ENCODE data around the gene NAA40.
A peak's percentile ranks its signal among the peaks of the same experiment; 100 is the strongest.

Gene NAA40

DNA sequence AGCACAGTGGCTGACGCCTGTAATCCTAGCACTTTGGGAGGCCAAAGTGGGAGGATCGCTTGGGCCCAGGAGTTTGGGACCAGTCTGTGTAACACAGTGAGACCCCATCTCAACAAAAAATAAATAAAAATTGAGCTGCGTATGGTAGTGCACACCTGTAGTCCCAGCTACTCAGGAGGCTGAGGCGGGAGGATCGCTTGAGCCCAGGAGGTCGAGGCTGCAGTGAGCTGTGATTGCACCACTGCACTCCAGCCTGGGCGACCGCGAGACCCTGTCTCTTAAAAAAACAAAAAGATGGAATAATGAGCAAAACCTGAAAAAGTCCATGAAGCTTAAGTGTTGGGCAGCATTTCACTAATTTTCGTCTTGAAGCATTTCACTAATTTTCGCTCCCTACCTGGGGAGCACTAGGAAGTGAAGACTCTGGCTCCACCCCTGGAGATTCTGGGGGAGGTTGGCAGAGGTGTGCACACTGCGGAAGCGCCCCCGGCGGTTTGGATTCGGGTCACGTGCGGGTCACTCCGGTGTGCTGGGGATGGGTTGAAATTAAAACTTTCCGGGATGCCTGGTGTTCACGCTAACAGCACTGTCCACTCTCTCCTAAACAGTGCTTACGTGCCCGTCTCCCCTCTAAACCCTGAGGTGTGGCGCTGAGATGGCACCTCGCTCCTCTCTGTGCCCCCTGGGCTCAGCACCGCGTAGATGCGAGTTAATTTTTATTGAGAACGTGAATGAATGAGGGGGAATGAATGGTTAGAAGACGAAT, 906 bp upstream of the NAA40 start:
- TF ChIP-seq, protein P1, sequence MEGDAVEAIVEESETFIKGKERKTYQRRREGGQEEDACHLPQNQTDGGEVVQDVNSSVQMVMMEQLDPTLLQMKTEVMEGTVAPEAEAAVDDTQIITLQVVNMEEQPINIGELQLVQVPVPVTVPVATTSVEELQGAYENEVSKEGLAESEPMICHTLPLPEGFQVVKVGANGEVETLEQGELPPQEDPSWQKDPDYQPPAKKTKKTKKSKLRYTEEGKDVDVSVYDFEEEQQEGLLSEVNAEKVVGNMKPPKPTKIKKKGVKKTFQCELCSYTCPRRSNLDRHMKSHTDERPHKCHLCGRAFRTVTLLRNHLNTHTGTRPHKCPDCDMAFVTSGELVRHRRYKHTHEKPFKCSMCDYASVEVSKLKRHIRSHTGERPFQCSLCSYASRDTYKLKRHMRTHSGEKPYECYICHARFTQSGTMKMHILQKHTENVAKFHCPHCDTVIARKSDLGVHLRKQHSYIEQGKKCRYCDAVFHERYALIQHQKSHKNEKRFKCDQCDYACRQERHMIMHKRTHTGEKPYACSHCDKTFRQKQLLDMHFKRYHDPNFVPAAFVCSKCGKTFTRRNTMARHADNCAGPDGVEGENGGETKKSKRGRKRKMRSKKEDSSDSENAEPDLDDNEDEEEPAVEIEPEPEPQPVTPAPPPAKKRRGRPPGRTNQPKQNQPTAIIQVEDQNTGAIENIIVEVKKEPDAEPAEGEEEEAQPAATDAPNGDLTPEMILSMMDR (IDR thresholded peaks at IDR 0.05; ENCODE audit: control insufficient read depth, insufficient read depth, low read depth, low read length, missing control alignments) = no peak
- H3K4me3 ChIP-seq (ENCODE audit: control insufficient read depth, low read depth, low read length) = peak overlapping the region; percentile 89
- DNase-seq (ENCODE audit: low read depth) = no peak

DNA sequence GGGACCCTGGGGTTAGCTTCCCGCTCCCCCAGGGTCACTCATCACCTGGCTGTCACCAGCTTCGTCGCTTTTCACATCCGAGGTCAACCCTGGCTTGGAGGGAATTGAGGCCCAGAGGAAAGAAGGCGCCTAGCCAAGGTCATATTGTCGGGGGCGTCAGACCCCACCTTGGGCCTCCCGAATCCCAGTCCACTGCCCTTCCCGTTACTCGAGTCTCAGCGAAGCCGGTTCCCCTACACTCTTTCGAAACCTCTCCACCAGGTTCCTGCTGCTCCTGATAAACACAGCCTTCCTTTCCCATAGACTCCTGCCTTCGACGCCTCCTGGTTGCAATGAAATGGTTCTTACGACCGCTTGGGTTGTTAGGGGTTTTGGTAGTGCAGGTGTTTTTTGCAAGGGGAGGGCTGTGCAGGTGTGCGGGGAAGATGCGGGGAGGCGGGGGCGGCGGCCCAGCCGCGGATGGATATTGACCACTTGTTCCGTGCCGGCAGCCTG, 642 bp downstream of the NAA40 start:
- DNase-seq (ENCODE audit: low read depth) = no peak
- TF ChIP-seq, protein P1 (IDR thresholded peaks at IDR 0.05; ENCODE audit: control insufficient read depth, insufficient read depth, low read depth, low read length, missing control alignments) = peak; percentile 8
- H3K4me3 ChIP-seq (ENCODE audit: control insufficient read depth, low read depth, low read length) = peak overlapping the region; percentile 89

DNA sequence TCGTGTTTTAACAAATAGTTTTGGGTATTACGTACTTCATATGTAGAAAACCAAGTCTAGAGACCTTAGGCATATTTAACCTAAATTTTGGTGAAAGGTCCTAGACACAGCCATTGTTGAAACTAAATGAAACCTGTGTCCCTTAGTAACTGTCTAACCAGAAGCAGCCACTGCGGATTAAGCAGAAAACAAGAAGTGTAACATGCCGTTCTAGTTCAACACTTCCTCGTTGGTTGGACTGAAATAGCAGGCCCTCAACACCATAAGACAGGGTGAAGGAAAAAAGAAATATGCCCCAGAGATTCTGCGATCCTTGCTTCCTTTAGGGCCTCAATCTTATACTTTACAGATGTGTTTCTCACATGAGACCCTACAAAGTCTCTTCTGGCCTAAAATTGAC, 2.0 kb downstream of the NAA40 start:
- DNase-seq (ENCODE audit: low read depth) = no peak
- no peak overlapping the region for H3K4me3 ChIP-seq (ENCODE audit: control insufficient read depth, low read depth, low read length)
- TF ChIP-seq, protein P1 (IDR thresholded peaks at IDR 0.05; ENCODE audit: control insufficient read depth, insufficient read depth, low read depth, low read length, missing control alignments) = no peak

DNA sequence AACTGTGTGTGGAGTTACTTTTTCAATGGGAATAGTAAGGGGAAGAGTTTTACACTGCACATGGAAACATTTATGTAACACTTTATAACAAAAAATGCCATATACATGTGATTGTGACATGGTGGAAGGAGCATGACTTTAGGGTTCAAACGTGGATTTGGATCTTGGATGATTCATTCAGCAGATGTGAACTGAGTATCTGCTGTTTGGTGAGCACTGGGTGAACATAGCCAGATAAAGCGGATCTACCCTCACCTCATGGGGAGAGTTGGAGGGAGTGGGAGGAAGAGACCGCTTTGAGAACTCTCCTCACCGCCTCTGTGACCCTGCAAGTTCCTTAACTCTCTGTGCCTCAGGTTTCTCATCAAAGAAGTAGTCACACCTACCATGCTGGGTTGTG, 3.1 kb downstream of the NAA40 start:
- DNase-seq (ENCODE audit: low read depth) = no peak
- no peak overlapping the region for H3K4me3 ChIP-seq (ENCODE audit: control insufficient read depth, low read depth, low read length)
- TF ChIP-seq, protein P1 (IDR thresholded peaks at IDR 0.05; ENCODE audit: control insufficient read depth, insufficient read depth, low read depth, low read length, missing control alignments) = no peak

DNA sequence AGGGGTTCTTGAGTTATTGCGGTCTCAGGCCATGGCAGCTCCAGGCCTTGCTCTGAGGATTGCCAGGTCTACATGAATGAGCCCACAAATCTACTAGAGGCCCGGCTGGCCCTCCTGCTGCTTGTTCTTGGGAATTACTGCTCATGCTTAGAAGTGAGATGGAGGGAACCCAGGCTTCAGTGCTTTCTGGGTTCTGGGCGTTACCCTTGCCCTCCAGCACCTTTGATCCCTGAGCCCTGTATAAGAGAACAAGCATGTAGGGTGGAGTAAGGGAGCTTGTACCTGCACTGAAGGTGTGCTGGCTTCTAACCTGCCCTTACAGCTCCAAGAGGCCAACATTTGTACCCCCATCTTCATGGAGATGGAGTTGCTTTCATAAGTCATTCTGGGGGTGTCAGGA, 4.0 kb downstream of the NAA40 start:
- H3K4me3 ChIP-seq (ENCODE audit: control insufficient read depth, low read depth, low read length) = no peak overlapping the region
- no peak for DNase-seq (ENCODE audit: low read depth)
- TF ChIP-seq, protein P1 (IDR thresholded peaks at IDR 0.05; ENCODE audit: control insufficient read depth, insufficient read depth, low read depth, low read length, missing control alignments) = no peak

DNA sequence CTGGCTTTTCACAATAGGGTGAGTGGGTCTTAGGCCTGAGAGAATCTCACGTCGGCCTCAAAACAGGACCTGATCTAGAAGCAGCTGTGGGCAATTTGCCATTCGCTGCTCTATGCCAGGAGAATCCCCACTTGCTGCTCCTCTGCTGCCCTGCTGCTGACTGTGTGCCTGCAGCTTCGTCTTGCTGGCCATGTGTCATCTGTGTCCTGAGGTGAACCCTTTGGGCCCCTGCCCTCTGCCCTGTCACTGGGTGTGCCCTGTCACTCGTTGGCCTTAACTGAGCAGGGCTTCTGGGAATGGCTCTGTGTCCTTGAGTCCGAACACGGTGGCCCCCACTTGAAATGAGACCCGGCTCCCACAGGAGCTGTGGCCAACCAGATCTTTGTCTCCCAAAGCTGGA, 6.2 kb downstream of the NAA40 start:
- TF ChIP-seq, protein P1 (IDR thresholded peaks at IDR 0.05; ENCODE audit: control insufficient read depth, insufficient read depth, low read depth, low read length, missing control alignments) = no peak
- DNase-seq (ENCODE audit: low read depth) = no peak
- no peak overlapping the region for H3K4me3 ChIP-seq (ENCODE audit: control insufficient read depth, low read depth, low read length)

All from AG09309 (cell line).